Measurements from ENCODE around the gene PLCG2. TPM values are rescaled to one million over a fixed set of nuclear protein-coding genes. Genes with fewer than 3 reads are reported as not detected.

The PLCG2 gene
- total RNA-seq, 1 donor from 2014 or later, result 9.1 TPM

DNA sequence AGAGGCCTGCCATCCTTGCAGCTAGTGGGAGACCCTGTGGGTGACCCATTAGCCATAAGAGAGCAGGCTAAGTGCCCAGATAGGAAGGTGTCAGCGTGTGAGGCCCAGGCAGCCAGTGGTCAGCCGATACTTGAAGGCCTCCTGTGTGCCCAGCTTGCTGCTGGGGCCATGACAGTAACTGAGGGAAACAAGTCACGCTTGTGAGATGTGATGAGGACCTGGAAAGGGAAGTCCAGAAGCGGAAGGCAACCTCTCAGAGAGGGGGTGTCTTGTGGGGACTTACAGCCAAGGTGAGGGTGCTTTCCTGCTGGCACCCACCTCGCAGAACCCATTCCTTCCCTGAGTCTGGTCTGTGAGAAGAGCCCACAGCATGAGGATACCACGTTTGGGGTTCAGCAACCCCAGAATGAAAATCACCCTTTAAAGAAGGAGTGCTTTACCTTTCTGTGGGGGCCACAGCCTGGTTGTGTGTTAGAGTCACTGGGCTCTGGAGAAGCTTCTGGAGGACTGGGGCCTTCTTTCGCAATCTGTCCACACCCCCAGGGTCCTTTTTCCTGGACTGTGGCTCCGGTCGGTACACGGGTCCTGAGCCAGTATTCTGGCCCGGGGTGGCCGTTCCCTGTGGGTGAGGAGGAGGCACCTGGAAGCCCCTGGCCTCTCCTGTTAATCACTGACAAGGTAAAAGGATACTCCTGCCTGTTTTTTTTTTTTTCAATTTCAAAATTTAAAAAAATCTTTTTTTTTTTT is 53.9 kb downstream of the PLCG2 start:
- Mint-ChIP-seq H3K36me3 (ENCODE audit: insufficient read depth) (no peaks in the 10 kb centered on the region), H3K27ac (no peak overlapping the region), H3K9me3 (ENCODE audit: low read depth) (no peaks in the 10 kb centered on the region), H3K4me3 (ENCODE audit: low read depth) (no peak overlapping the region), H3K4me1 (ENCODE audit: low read depth) (no peaks in the 10 kb centered on the region), H3K27me3 (peaks cover 3% of the 10 kb centered on the region)
- TF ChIP-seq CTCF (IDR thresholded peaks at IDR 0.05; ENCODE audit: unreplicated experiment), result no peak
- no peak for DNase-seq (ENCODE audit: low spot score, unreplicated experiment)

DNA sequence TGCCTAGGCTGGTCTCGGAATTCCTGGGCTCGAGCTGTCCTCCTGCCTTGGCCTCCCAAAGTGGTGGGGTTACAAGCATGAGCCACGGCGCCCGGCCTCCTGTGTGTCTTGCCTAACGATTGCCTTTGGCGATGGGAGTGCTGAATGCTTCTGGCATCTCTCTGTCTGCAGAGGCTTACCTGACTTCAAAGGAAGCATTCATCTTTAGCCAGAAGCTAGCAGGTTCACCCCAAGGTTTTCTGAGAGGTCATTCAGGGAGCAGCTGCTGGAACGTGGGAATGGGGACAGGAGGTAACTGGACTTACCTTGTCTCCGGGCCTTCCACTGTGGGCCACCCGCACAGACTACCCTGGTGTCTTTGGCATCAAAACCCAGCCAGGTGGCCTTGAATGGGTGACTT is 54.7 kb downstream of the PLCG2 start:
- DNase-seq (ENCODE audit: low spot score, unreplicated experiment), result no peak
- no peak for TF ChIP-seq CTCF (IDR thresholded peaks at IDR 0.05; ENCODE audit: unreplicated experiment)
- H3K36me3 Mint-ChIP-seq (ENCODE audit: insufficient read depth), result no peaks in the 10 kb centered on the region
- peaks cover 3% of the 10 kb centered on the region for H3K27me3 Mint-ChIP-seq
- no peak overlapping the region for H3K27ac Mint-ChIP-seq
- no peaks in the 10 kb centered on the region for H3K9me3 Mint-ChIP-seq (ENCODE audit: low read depth)
- no peak overlapping the region for H3K4me3 Mint-ChIP-seq (ENCODE audit: low read depth)
- no peaks in the 10 kb centered on the region for H3K4me1 Mint-ChIP-seq (ENCODE audit: low read depth)

DNA sequence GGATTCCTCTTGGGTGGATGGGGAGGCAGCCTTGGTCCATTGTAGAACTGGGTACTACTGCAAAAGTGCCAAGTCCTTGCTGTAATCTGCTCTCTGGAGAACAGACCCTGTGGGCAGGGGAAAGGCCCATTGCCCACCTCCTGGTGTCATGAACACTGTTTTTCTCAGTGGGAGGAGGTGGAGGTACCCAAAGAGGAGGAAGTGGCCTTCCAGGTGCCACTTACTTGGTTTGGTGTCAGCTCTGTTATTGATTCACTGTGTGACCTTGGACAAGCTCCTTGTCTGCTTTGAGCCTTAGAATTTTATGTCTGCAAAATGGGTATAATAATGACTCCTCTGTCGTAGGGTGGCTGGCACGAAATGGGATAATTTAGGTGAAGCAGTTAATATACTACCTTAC is 55.8 kb downstream of the PLCG2 start:
- TF ChIP-seq CTCF (IDR thresholded peaks at IDR 0.05; ENCODE audit: unreplicated experiment), result no peak
- no peaks in the 10 kb centered on the region for H3K9me3 Mint-ChIP-seq (ENCODE audit: low read depth)
- DNase-seq (ENCODE audit: low spot score, unreplicated experiment), result no peak
- peaks cover 3% of the 10 kb centered on the region for H3K27me3 Mint-ChIP-seq
- no peaks in the 10 kb centered on the region for H3K36me3 Mint-ChIP-seq (ENCODE audit: insufficient read depth)
- no peak overlapping the region for H3K4me3 Mint-ChIP-seq (ENCODE audit: low read depth)
- no peak overlapping the region for H3K27ac Mint-ChIP-seq
- H3K4me1 Mint-ChIP-seq (ENCODE audit: low read depth), result no peaks in the 10 kb centered on the region

DNA sequence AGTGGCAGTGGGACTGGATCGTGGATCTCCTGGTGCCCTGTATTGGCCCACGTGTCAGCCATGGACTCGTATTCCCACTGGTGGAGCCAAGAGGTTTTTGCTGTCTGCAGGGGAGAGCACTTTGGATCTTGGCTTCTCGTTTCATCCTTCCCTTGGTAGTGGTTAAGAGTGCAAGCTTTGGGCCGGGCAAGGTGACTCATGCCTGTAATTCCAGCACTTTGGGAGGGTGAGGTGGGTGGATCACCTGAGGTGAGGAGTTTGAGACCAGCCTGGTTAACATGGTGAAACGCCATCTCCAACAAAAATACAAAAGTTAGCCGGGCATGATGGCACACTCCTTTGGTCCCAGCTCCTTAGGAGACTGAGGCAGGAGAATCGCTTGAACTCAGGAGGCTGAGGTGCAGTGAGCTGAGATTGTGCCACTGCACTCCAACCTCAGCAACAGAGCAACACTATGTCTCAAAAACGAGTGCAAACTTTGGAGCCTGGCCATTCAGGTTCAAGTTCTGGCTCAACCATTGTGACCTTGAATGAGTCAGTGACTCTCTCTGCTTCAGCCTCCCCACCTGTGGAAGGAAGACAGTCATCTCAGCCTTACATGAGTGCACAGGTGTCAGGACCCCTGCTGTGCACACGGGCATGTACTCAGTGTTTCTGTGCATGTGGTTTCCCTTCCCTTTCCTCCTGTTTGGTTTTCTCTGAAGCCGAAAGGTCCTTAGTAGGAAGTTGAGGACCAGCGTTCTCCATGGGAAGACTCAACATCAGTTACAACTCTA is 57.4 kb downstream of the PLCG2 start:
- no peaks in the 10 kb centered on the region for H3K4me1 Mint-ChIP-seq (ENCODE audit: low read depth)
- H3K9me3 Mint-ChIP-seq (ENCODE audit: low read depth), result no peaks in the 10 kb centered on the region
- no peak for DNase-seq (ENCODE audit: low spot score, unreplicated experiment)
- H3K27ac Mint-ChIP-seq, result peak overlapping the region; percentile 23
- H3K27me3 Mint-ChIP-seq, result peaks cover 3% of the 10 kb centered on the region
- no peak for TF ChIP-seq CTCF (IDR thresholded peaks at IDR 0.05; ENCODE audit: unreplicated experiment)
- H3K4me3 Mint-ChIP-seq (ENCODE audit: low read depth), result no peak overlapping the region
- H3K36me3 Mint-ChIP-seq (ENCODE audit: insufficient read depth), result no peaks in the 10 kb centered on the region

GRCh38 chr16:81837312-81837751 is 58.2 kb downstream of the PLCG2 start:
- Mint-ChIP-seq H3K9me3 (ENCODE audit: low read depth) (no peaks in the 10 kb centered on the region), H3K27me3 (peaks cover 4% of the 10 kb centered on the region), H3K4me3 (ENCODE audit: low read depth) (no peak overlapping the region), H3K4me1 (ENCODE audit: low read depth) (no peaks in the 10 kb centered on the region), H3K27ac (no peak overlapping the region), H3K36me3 (ENCODE audit: insufficient read depth) (no peaks in the 10 kb centered on the region)
- no peak for DNase-seq (ENCODE audit: low spot score, unreplicated experiment)
- TF ChIP-seq CTCF (IDR thresholded peaks at IDR 0.05; ENCODE audit: unreplicated experiment), result no peak

Measured in progenitor cell of endocrine pancreas (in vitro differentiated cells).